ENCODE data around the gene IDS.

IDS gene

GRCh38 chrX:149456476-149457245 lies 48.4 kb downstream of the IDS start:
- peak; percentile 11 for DNase-seq (ENCODE audit: low spot score)

- no peak for DNase-seq (ENCODE audit: low spot score)
Measured at GRCh38 chrX:149455934-149456333, 49.2 kb downstream of the IDS start.

GRCh38 chrX:149453906-149454822 lies 50.9 kb downstream of the IDS start:
- DNase-seq (ENCODE audit: low spot score): peak; percentile 81

- peak; percentile 18 for DNase-seq (ENCODE audit: low spot score)
Measured at GRCh38 chrX:149453030-149453429, 52.1 kb downstream of the IDS start.

- DNase-seq (ENCODE audit: low spot score): no peak
Measured at GRCh38 chrX:149433451-149433850, 71.7 kb downstream of the IDS start.

- no peak for DNase-seq (ENCODE audit: low spot score)
Measured at GRCh38 chrX:149433051-149433450, 72.1 kb downstream of the IDS start.
